ENCODE data around the gene MRPL33. TPM values are rescaled to one million over a fixed set of nuclear protein-coding genes. Genes with fewer than 3 reads are reported as not detected.
A peak's percentile ranks its signal among the peaks of the same experiment; 100 is the strongest.

MRPL33 gene
- total and polyA plus RNA-seq, 2 of the 13 experiments (the other 11 are each of a cell fraction or from before 2014, with no cell fraction given), result 69.7 to 218 TPM

DNA sequence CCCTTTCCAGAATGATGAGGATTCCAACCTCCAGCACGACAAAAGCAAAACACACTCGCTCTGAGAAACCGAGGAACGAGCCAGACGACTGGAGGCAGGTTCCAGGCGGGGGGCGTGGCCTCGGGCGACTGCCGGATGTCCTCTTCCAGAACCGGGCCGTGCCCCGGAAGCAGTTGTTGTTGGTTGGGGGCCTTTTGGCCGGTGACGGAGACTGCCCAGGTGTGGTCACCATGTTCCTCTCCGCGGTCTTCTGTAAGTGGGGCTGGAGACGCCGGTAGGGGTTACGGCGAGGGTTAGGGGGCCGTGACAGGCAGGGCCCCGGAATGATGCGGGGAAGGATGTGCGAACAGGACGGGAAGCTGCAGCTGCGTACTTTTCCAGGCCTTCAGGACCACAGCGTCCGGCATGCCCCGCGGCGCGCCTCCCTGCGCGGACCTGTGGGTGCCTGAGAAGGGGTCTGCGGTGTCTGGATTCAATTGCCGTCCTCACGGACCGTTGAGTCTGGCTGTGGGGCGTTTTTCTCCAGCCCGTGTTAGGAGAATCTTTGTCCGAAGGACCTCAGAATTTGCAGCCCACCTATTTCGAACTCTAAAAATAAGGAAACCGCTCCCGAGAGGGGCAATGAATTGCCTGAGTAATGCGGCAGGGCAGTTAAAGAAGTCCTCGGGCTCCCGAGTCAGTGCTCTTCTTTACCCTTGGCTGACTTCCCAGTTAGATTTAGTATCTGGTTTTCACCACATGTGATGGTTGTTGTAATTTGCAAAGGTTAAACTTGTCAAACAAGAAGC lies at the start of gene MRPL33 (continued):
- TF ChIP-seq, protein P1, sequence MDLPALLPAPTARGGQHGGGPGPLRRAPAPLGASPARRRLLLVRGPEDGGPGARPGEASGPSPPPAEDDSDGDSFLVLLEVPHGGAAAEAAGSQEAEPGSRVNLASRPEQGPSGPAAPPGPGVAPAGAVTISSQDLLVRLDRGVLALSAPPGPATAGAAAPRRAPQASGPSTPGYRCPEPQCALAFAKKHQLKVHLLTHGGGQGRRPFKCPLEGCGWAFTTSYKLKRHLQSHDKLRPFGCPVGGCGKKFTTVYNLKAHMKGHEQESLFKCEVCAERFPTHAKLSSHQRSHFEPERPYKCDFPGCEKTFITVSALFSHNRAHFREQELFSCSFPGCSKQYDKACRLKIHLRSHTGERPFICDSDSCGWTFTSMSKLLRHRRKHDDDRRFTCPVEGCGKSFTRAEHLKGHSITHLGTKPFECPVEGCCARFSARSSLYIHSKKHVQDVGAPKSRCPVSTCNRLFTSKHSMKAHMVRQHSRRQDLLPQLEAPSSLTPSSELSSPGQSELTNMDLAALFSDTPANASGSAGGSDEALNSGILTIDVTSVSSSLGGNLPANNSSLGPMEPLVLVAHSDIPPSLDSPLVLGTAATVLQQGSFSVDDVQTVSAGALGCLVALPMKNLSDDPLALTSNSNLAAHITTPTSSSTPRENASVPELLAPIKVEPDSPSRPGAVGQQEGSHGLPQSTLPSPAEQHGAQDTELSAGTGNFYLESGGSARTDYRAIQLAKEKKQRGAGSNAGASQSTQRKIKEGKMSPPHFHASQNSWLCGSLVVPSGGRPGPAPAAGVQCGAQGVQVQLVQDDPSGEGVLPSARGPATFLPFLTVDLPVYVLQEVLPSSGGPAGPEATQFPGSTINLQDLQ (CRISPR knock-in tag; IDR thresholded peaks at IDR 0.05), result peak; percentile 43; the same call in 1 of the 2 replicates
- TF ChIP-seq ZNF34 (CRISPR knock-in tag; IDR thresholded peaks at IDR 0.05; ENCODE audit: borderline replicate concordance) (peak; percentile 64; the same call in 1 of the 2 replicates), ZNF552 (CRISPR knock-in tag; IDR thresholded peaks at IDR 0.05; ENCODE audit: borderline replicate concordance) (peak; percentile 51; the same call in 1 of the 2 replicates), ZFP1 (CRISPR knock-in tag; IDR thresholded peaks at IDR 0.05) (peak; percentile 86; the same call in 1 of the 2 replicates), NONO (IDR thresholded peaks at IDR 0.05) (no peak), NONO (CRISPR knock-in tag; conservative IDR thresholded peaks at IDR 0.05) (peak; percentile 90), PITX1 (CRISPR knock-in tag; IDR thresholded peaks at IDR 0.05) (no peak; the same call in 1 of the 2 replicates), SYNCRIP (IDR thresholded peaks at IDR 0.05; ENCODE audit: insufficient read depth, low read depth, low read length) (no peak)
- TF ChIP-seq, protein P2, sequence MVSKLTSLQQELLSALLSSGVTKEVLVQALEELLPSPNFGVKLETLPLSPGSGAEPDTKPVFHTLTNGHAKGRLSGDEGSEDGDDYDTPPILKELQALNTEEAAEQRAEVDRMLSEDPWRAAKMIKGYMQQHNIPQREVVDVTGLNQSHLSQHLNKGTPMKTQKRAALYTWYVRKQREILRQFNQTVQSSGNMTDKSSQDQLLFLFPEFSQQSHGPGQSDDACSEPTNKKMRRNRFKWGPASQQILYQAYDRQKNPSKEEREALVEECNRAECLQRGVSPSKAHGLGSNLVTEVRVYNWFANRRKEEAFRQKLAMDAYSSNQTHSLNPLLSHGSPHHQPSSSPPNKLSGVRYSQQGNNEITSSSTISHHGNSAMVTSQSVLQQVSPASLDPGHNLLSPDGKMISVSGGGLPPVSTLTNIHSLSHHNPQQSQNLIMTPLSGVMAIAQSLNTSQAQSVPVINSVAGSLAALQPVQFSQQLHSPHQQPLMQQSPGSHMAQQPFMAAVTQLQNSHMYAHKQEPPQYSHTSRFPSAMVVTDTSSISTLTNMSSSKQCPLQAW (CRISPR knock-in tag; IDR thresholded peaks at IDR 0.05), result peak; percentile 93
- TF ChIP-seq, protein P3, sequence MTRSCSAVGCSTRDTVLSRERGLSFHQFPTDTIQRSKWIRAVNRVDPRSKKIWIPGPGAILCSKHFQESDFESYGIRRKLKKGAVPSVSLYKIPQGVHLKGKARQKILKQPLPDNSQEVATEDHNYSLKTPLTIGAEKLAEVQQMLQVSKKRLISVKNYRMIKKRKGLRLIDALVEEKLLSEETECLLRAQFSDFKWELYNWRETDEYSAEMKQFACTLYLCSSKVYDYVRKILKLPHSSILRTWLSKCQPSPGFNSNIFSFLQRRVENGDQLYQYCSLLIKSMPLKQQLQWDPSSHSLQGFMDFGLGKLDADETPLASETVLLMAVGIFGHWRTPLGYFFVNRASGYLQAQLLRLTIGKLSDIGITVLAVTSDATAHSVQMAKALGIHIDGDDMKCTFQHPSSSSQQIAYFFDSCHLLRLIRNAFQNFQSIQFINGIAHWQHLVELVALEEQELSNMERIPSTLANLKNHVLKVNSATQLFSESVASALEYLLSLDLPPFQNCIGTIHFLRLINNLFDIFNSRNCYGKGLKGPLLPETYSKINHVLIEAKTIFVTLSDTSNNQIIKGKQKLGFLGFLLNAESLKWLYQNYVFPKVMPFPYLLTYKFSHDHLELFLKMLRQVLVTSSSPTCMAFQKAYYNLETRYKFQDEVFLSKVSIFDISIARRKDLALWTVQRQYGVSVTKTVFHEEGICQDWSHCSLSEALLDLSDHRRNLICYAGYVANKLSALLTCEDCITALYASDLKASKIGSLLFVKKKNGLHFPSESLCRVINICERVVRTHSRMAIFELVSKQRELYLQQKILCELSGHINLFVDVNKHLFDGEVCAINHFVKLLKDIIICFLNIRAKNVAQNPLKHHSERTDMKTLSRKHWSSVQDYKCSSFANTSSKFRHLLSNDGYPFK (CRISPR knock-in tag; IDR thresholded peaks at IDR 0.05; ENCODE audit: borderline replicate concordance), result peak; percentile 97
- TF ChIP-seq, protein P4, sequence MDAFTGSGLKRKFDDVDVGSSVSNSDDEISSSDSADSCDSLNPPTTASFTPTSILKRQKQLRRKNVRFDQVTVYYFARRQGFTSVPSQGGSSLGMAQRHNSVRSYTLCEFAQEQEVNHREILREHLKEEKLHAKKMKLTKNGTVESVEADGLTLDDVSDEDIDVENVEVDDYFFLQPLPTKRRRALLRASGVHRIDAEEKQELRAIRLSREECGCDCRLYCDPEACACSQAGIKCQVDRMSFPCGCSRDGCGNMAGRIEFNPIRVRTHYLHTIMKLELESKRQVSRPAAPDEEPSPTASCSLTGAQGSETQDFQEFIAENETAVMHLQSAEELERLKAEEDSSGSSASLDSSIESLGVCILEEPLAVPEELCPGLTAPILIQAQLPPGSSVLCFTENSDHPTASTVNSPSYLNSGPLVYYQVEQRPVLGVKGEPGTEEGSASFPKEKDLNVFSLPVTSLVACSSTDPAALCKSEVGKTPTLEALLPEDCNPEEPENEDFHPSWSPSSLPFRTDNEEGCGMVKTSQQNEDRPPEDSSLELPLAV (CRISPR knock-in tag; conservative IDR thresholded peaks at IDR 0.05; ENCODE audit: low read depth), result no peak
- TF ChIP-seq, protein P5, sequence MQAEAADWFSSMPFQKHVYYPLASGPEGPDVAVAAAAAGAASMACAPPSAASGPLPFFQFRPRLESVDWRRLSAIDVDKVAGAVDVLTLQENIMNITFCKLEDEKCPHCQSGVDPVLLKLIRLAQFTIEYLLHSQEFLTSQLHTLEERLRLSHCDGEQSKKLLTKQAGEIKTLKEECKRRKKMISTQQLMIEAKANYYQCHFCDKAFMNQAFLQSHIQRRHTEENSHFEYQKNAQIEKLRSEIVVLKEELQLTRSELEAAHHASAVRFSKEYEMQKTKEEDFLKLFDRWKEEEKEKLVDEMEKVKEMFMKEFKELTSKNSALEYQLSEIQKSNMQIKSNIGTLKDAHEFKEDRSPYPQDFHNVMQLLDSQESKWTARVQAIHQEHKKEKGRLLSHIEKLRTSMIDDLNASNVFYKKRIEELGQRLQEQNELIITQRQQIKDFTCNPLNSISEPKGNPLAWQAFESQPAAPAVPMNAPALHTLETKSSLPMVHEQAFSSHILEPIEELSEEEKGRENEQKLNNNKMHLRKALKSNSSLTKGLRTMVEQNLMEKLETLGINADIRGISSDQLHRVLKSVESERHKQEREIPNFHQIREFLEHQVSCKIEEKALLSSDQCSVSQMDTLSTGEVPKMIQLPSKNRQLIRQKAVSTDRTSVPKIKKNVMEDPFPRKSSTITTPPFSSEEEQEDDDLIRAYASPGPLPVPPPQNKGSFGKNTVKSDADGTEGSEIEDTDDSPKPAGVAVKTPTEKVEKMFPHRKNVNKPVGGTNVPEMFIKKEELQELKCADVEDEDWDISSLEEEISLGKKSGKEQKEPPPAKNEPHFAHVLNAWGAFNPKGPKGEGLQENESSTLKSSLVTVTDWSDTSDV (CRISPR knock-in tag; IDR thresholded peaks at IDR 0.05), result peak; percentile 76; the same call in 1 of the 2 replicates
- TF ChIP-seq, protein P6, sequence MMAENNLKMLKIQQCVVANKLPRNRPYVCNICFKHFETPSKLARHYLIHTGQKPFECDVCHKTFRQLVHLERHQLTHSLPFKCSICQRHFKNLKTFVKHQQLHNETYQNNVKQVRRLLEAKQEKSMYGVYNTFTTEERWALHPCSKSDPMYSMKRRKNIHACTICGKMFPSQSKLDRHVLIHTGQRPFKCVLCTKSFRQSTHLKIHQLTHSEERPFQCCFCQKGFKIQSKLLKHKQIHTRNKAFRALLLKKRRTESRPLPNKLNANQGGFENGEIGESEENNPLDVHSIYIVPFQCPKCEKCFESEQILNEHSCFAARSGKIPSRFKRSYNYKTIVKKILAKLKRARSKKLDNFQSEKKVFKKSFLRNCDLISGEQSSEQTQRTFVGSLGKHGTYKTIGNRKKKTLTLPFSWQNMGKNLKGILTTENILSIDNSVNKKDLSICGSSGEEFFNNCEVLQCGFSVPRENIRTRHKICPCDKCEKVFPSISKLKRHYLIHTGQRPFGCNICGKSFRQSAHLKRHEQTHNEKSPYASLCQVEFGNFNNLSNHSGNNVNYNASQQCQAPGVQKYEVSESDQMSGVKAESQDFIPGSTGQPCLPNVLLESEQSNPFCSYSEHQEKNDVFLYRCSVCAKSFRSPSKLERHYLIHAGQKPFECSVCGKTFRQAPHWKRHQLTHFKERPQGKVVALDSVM (CRISPR knock-in tag; IDR thresholded peaks at IDR 0.05), result 0 out of 2 replicates have a peak, but pooled peaks have one; percentile 25
